ENCODE measurements around the gene NDUFA8.

DNA sequence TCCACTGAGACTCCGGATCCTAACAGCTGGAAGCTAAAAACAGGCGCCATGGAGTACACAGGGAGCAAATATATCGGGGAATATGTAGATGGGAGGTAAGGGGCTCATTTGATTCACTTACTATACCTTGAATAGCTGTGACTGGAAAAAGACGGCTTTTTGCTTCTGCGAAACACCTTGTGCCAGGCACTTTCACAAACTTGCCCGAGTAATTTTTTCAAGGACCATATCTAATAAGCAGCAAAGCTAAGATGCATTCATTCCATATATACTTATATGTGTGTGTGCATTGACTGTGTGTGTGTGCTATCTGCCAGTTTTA lies 307 bp upstream of the NDUFA8 start:
- TF ChIP-seq, protein P1, sequence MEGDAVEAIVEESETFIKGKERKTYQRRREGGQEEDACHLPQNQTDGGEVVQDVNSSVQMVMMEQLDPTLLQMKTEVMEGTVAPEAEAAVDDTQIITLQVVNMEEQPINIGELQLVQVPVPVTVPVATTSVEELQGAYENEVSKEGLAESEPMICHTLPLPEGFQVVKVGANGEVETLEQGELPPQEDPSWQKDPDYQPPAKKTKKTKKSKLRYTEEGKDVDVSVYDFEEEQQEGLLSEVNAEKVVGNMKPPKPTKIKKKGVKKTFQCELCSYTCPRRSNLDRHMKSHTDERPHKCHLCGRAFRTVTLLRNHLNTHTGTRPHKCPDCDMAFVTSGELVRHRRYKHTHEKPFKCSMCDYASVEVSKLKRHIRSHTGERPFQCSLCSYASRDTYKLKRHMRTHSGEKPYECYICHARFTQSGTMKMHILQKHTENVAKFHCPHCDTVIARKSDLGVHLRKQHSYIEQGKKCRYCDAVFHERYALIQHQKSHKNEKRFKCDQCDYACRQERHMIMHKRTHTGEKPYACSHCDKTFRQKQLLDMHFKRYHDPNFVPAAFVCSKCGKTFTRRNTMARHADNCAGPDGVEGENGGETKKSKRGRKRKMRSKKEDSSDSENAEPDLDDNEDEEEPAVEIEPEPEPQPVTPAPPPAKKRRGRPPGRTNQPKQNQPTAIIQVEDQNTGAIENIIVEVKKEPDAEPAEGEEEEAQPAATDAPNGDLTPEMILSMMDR (IDR thresholded peaks at IDR 0.05; ENCODE audit: low read depth, low read length): no peak
- TF ChIP-seq, protein P2, sequence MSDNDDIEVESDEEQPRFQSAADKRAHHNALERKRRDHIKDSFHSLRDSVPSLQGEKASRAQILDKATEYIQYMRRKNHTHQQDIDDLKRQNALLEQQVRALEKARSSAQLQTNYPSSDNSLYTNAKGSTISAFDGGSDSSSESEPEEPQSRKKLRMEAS (IDR thresholded peaks at IDR 0.05; ENCODE audit: low read depth, low read length): no peak
- TF ChIP-seq MYC (IDR thresholded peaks at IDR 0.05; ENCODE audit: low read depth, low read length): no peak
